GM21529 (cell line): ENCODE data around the gene SNX19.
A peak's percentile ranks its signal among the peaks of the same experiment; 100 is the strongest.

Experiments used
- ATAC-seq: cut with Tn5 transposase; IDR thresholded peaks from one replicate; pipeline ENCODE4 v1.9.1; 2021; ENCODE audit not compliant: unreplicated experiment

Gene SNX19

DNA sequence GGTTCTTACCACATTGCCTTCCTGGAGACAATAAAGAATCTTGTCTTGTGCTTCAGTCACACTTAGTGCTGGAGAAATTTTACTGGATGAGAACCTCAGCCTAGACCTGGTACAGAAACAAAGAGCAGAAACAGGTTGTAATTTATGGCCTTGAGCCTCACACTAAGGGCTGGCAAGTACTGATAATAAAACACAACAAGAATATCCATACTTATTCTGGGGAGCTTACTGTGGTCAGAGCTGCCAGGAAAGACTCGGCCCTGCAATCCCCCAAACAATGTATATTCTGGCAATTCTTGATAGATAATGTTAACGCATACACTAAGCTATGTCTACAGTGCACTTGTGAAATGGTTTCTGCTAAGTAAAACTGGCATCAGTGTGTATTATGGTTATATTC, 9.7 kb downstream of the SNX19 start:
- ATAC-seq = no peak

DNA sequence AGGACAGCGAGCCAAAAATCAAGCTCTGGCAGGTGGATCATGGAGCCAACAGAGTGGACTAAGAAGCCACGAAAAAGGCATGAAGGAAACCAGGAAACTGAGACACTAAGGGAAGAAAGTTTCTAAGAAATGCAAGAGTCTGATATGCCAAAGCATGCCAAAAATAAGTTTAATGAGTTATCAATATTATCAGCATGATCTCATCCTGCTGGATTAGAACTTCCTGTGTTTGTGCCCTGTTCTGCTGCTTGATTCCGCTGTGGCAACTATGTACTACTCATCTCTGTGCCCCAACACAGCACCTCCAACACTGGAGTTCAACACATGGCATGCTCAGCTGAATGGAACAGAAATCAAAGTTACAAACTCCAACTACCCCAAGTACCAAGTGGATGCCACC, 10.8 kb downstream of the SNX19 start:
- no peak for ATAC-seq

DNA sequence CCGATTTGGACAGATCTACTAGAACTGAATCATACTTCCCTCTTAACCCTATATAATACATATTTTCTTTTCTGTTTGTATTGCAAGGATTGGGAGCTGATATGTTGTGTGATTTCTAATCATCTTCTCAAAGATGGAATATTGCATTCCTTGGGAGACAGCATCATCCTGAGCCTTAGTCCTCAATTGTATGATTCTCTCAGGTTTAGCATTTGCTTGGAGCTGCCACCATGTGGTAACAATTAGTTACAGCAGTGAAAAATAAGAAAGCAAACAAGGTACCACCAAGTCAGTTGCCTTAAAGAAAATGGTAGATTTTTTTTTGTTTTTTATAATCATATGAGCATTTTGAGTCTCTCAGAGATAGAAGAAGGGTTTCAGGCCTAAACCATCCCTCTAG, 11.9 kb downstream of the SNX19 start:
- no peak for ATAC-seq

DNA sequence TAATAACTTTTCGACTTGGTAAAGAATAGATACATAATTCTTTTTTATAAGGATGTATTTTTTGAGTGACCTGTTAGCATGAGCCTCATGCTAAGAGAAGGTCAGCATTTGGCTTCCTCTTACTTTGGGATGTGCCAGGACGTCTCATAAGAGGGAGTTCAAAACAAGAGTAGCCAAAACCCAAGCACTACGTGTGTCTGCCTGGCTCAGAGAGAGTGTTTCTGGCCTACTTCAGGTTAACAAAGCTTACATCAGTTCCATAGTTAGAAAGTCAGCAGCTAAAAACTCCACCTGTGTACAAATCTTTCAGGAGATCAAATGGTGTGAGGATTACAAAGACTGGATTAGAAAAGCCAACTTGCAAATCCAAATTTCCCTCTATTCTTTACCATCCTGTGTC, 13.9 kb downstream of the SNX19 start:
- ATAC-seq = no peak

DNA sequence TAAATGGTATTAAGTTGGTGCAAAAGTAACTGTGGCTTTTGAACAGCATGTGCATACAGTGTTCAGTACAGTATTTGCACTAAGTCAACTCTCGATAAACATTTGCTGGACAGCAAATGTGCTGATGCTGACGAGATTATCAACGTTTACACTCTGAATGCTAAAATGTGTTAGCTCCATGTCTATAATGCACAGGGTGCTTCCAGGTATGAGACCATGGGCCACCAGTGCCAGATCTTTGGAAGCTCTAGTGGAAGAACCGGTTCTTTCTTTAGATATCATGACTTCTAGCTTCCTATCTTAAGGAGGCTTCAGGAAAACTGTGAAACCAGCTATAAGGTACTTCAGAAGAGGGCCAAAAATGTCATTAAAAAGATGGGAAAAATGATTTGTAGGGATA, 17.2 kb downstream of the SNX19 start:
- ATAC-seq = no peak

DNA sequence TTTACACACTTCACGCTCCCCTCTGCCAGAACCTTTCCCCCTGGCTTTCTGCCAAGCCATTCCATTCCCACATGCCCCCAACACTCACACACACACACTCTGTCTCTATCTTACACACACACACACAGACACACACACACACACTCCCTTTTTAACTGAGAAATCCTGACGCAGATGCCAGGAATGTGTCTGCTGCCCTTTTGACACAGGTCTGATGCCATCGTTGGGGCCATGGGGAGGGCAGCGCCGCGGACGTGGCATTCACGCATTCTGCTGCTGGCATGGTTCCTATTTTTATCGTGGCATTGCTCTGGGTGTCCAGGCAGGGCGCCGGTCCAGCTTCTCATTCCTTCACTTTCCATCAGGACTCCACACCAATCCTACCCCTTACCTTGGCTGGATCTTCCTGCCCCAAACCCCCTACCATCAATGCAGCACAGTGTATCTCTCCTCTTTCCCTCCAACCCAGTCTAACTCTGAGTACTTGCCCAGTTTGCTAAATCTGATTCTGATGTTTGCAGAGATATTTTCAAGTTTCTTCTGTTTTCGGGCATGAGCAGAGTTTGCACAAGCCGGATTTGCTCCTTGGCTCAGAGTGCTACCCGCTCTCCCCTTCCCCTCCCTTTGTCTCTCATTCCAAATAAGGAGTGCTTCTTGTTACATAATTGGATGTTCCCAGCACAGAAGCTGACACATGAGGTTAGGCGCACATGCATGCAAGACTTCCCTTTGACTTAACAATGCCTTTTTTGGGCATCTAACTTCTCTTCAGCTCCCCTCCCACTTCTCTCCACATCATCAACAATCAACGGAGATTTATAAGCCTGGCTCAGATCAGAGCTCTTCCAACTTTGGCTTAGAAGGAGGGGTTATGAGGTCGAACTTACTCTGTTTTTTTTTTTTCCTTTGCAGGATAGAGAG, 18.8 kb downstream of the SNX19 start:
- ATAC-seq = no peak

DNA sequence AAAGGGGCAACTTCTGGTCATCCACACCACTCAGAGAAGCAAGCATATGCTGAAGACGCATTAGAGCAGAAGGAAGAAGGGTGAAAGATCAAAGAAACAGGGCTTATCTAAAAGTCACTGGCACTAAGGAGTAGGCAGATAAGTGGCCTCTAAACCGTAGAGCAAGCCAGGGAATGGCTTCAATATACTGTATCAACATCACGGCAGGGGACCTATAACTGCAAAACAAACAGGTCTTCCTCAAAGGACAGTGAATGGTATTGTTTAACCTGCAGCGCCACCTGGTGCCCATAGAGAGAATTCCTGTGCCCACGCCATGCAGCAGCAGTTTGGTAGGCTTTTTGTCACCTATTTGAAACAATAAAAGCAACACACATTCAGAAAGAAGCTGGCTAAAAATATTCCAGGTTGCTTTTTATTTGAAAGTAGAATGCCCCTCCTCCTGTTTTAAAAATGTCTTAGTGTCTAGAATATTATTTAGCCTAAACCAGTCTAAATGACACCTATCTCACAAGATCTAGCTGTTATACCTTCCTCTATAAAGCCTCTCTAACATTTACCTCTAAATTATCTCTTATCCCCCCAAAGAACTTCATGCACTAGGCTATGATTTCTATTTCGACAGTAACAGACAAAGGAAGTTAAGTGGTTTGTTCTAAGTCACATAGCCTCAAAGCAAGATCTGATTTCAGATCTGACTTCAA, 21.8 kb downstream of the SNX19 start:
- peak; percentile 95 for ATAC-seq

DNA sequence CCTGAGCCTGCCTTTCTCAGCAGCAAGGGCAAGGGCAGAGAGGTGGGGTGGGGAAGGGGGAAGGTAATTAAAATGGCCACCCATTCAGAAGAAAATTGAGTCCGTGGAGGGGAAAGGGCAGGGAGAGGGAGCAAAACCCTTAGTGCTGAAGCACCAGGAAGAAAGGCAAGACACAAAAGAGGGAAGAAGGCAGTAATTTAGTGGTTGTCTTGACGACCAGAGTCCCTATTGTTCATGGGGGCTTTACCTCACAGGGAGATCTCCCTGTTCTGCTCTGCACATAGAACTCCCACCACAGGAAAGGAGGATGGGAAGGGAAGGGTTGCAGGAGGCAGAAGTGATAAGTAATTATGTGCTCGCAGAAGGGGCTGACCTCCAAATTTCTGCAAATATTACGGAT, 23.4 kb downstream of the SNX19 start:
- no peak for ATAC-seq

DNA sequence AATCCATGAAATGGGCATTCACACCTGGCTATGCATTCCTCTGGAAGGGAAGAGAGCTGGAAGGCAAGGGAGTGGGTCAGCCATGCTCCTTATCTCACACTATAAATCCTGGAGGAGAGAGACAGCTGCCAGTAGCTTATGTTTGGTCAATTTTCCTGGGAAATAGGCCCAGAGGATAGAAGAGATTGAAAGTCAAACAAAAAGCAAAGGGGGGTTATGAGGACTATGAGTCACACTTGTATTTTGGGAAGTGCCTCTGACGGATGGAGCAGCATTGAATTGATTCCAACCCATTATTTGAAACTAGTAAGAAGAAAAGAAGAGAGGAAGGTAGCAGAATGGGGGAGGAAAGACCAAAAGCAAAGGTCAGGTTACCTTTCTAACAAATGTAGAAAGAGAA, 25.0 kb downstream of the SNX19 start:
- no peak for ATAC-seq

DNA sequence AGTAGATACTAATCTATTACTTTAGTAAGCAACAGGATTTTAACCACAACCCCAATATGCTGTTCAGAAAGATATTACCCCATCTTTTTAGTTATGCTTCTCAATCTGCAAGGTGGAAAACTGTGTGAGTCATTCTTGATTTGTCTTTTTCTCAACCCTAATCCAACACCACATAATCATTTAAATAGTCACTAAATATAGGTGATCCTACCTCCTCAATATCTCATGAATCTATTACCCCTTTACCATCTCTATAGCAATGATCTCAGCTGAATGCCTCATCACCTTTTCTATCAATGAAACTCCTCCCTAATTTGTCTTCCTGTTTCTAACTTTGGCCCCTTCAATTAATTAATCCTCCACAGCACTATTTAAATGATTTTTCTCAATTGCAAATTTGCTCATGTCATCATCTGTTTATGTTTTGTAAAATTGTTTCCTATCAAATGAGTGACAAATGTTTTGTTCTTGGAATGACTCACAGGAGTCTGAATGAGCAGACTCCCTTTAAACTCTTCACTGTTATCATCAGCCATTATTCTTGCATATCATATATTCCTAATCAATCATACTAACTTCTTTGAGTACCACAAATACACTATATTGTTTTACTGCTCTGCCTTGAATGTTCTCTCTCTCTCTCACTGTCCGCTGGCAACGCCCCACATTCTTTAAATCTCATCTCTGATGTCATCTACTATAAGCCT, 26.1 kb downstream of the SNX19 start:
- ATAC-seq = no peak

DNA sequence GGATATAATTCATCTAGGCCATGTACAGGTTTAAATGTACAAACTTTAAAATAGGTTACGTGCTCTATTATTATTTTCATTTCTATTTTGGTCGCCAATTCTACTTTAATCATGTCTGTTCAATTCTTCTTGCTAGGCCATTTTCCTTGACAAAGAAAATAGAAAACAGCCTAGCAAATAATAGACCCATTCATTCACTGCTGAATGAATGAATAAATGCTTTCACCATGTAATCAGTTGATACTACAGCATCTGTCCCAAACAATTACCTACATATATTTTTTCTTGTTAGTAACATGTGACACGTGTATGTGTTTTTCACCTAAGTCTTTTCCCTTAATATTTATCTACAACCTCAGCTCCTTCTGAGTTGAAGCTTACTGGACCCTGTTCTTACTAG, 27.5 kb downstream of the SNX19 start:
- no peak for ATAC-seq

DNA sequence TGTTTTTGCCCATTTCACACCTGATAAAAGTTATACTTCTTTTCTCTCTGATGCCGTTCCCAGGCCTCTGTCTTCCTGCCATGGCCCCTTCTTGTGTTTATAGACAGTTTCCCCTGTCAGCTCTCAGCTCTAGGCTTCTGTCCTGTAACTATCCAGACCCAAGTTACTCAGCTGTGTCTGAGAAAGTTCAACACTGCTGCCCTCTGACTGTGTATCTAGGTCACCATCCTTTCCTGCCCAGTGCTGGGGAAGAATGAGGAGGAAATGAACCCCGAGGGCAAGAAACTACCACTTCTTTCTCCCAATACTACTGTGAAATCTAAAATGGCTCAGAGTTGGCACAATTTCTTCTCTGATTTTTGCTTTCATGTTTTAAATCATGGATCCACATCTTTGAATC, 29.6 kb downstream of the SNX19 start:
- no peak for ATAC-seq

DNA sequence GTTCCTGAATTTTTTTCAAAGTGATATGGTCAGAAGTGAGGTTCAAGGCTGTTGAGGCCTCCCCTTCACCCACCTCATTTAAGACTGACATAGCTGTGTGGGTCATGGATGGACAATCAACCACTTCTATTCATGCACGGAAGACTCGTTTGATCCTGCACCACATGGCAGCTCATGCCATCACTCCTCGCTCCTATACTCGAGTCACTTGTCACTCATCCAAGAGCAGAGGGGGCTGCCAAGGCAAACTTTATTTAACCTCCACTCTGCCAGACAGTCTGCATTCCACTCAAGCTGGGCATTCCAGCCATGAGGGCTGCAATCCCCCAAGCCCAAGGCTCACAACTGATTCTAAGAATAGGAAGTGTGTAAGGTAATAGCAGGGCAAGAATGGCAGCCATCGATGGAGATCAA, 34.1 kb downstream of the SNX19 start:
- no peak for ATAC-seq

DNA sequence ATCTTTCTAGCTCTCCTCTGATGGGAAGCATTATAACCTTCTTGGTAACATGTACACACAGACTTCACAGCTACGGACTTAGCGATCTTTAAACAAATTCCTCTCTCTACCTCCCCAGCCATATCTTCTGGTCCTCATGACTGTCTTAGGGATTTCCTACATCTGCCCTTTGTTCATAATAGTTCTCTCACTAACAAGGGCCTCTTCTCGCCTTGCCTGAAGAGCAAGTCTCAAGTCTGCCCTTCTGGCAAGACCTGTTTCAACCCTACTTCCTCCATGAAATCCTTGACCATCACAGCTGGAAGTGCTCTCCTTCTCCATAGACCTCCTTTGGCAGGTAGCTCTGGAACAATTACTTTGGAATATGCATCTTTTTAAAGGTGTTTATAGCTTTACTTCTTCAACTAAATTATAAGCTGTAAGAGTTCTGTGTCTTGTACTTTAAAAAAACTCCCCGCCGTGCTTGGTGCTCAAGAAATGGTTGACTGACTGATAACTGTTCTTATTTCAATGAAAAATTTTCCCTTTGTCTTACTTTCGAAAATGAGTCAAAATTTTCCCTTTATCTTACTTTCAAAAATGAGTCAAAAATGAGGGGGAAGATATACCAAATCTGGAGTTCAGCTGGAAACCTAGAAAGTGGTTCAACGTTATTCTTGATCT, 34.7 kb downstream of the SNX19 start:
- no peak for ATAC-seq

DNA sequence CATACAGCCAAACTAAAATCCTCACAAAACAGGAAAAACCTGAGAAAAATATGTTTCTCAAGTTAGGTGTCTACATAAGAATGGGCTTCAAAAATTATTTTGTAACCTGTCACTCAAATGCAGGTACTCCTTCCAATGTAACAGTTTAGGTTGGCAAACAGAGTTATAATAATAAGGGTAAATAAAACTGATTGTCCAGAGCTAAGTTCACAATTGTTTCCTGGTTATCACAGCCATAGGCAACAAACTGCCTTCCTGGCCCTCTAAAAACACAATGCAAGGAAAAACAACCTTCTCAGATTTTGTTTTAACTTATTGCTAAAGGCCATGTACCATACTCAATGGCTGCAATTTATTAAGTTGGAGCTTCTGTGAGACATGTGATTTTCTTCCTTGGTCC, 36.4 kb downstream of the SNX19 start:
- no peak for ATAC-seq

DNA sequence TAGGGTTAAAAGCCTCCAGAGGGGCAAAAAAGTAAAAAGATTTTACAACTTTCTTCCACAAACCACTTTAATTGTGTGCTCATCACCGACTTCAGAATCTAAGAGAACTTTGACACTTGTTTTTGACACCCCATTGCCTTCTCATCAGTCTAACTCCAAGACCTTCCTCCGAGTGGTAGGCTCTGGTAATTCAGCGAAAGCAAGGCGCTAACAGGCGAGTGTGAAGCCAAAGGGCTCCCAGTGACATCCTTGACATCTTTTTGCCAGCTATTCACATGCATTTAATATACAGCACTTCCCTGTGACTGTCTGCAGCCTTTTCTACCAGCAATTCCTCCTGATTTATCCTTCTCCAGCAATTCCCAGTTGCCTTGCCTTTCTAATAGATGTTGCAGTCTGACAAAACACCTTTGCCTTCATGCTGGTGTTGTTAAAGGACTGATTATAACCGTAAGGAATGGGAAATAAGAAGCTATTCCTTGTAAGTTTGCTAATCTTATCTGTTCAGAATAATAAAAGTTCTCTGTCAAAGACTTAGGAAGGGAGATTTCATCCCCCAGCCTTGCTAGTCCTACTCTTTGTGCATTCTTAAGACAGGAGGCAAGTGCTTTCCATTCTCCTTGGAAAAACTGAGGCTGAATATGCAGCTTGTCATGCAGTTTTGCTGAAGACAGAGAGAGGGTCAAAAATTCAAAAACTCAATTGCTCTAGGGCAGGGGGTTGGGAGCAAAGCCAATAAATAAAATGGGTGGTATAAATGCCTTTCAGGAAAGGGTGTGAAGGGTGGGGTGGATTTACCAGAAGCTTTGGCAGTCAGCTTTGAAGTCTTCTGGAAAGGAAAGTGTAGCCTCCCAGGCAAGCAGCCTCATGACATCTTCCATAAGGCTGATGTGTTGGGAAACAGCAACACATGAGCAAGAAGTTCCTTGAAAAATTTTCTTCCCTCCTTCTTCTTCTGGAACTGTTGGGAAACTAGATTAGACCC, 39.1 kb downstream of the SNX19 start:
- no peak for ATAC-seq

DNA sequence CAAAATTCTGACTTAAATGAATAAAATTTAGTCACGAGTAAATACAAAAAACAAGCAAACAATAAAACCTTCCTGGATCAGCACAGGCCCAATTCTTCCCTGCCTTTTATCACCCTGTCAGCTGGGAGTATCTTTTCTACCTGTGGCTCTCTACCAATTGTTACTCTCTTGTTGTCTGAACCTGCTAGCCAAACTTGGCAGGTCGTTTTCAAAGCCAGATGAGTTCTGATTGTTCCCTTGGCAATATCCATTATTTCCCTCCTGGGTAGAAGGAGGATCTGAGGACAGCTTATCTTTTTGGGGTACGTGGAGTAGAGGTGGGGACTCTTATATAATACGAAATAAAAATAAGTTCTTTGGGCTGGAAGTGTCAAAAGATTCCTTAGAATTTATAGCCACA, 40.2 kb downstream of the SNX19 start:
- ATAC-seq = no peak

DNA sequence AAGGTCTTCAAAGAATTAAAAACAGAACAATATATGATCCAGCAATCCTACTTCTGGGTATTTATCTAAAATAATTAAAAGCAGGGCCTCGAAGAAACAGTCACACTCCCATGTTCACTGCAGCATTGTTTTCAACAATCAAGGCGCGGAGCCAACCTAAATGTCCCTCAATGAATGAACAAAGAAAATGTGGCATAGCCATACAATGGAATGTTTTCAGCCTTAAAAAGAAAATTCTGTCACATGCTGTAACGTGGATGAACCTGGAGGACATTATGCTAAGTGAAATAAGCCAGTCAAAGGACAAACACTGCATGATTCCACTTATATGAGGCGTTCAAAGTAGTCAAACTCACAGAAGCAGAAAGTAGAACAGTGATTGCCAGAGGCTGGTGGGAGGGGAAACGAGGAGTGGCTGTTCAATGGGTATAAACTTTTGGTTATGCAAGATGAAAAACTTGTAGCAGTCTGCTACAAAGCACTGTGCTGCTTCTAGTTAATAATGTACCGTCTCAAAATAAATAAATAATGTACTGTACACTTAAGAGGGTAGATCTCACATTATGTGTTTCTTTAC, 41.2 kb downstream of the SNX19 start:
- no peak for ATAC-seq

DNA sequence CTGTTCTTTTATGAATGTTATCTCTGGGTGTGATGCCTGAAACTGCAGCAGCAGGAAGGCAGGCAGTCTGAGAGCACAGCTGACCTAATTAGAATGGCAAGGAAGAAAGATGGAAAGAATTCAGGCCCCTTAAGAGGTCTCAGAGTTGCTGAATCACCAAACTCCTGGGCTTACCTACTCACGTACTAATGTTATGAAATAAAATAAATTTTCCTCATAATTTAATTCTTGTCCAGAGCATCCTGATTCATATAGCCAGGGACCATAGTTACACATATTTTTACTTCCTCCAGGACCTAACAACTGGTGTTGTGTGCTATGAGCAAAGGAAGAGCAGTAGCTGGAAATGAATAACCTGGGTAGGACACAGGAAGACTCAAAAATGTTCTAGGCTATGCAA, 41.9 kb downstream of the SNX19 start:
- no peak for ATAC-seq

DNA sequence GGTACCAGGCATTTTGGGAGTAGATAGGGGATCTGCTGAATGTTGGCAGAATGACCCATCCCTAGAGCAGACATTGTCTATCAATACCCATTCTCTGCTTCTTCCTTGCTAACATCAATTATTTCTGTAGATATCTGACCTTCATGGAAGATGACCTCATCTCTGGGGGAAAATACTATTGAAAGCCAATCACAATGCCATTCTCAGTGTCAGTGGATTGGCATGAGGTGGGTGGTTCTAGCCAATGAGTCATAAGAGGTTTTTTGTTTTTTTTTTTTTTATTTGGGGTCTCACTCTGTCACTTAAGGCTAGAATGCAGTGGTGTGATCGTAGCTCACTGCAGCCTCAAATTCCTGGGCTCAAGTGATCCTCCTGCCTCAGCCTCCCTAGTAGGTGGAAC, 42.5 kb downstream of the SNX19 start:
- ATAC-seq = no peak
